Trophoblast cell (in vitro differentiated cells and primary cell): ENCODE results near the gene CBL.

Experiments
- DNase-seq, 2 donors: peaks; one replicate each; pipeline ENCODE4 v3.0.0-alpha.2; 2016
- H2AFZ ChIP-seq: 2 replicates; pipeline ENCODE4 v1.6.1; 2013; ENCODE audit warnings: low read length, moderate library complexity, mild to moderate bottlenecking; ENCODE audit not compliant: insufficient read depth, poor library complexity
- H2AK5ac ChIP-seq: 2 replicates; pipeline ENCODE4 v1.6.1; 2013; ENCODE audit warnings: mild to moderate bottlenecking, low read length
- H2BK120ac ChIP-seq: 2 replicates; pipeline ENCODE4 v1.6.1; 2013; ENCODE audit warnings: low read length, mild to moderate bottlenecking, moderate library complexity; ENCODE audit not compliant: insufficient read depth, poor library complexity
- H2BK12ac ChIP-seq: 2 replicates; pipeline ENCODE4 v1.6.1; 2013; ENCODE audit warnings: mild to moderate bottlenecking, low read length, moderate library complexity
- H2BK5ac ChIP-seq: 2 replicates; pipeline ENCODE4 v1.6.1; 2013; ENCODE audit warnings: low read length, low read depth, moderate library complexity, mild to moderate bottlenecking; ENCODE audit not compliant: poor library complexity
- H3K14ac ChIP-seq: 2 replicates; pipeline ENCODE4 v1.6.1; 2013; ENCODE audit warnings: mild to moderate bottlenecking, low read length
- H3K18ac ChIP-seq: 2 replicates; pipeline ENCODE4 v1.6.1; 2013; ENCODE audit warnings: mild to moderate bottlenecking, low read length
- H3K23ac ChIP-seq: 2 replicates; pipeline ENCODE4 v1.6.1; 2013; ENCODE audit warnings: low read length
- H3K27ac ChIP-seq: 2 replicates; pipeline ENCODE4 v1.5.1; 2013; ENCODE audit warnings: low read depth, mild to moderate bottlenecking, inconsistent platforms, low read length, moderate library complexity
- H3K27me3 ChIP-seq: 2 replicates; pipeline ENCODE4 v1.6.1; 2013; ENCODE audit warnings: inconsistent platforms, mild to moderate bottlenecking, low read length, moderate library complexity; ENCODE audit not compliant: insufficient read depth
- H3K36me3 ChIP-seq, 2 experiments: 1 replicate in 1 of 2; 2 replicates in 1 of 2; pipeline ENCODE4 v1.6.1; 2013; ENCODE audit warnings: low read length in 2 of 2, mild to moderate bottlenecking in 2 of 2, moderate library complexity in 1 of 2; ENCODE audit not compliant: insufficient read depth in 2 of 2, control insufficient read depth in 1 of 2
- H3K4ac ChIP-seq: 2 replicates; pipeline ENCODE4 v1.6.1; 2013; ENCODE audit warnings: low read depth, mild to moderate bottlenecking, low read length, moderate library complexity
- H3K4me1 ChIP-seq, 2 experiments: 1 replicate in 1 of 2; 2 replicates in 1 of 2; pipeline ENCODE4 v1.6.1; 2013; ENCODE audit warnings: low read length in 2 of 2, mild to moderate bottlenecking in 2 of 2, moderate library complexity in 1 of 2; ENCODE audit not compliant: insufficient read depth in 2 of 2, control insufficient read depth in 1 of 2
- H3K4me2 ChIP-seq: 2 replicates; pipeline ENCODE4 v1.6.1; 2013; ENCODE audit warnings: inconsistent platforms, mild to moderate bottlenecking, low read length, moderate library complexity
- H3K4me3 ChIP-seq: 2 replicates; pipeline ENCODE4 v1.5.1; 2013; ENCODE audit warnings: mild to moderate bottlenecking, low read depth, low read length, inconsistent platforms
- H3K79me1 ChIP-seq: one replicate; pipeline ENCODE4 v1.6.1; 2013; ENCODE audit warnings: low read length
- H3K79me2 ChIP-seq: 2 replicates; pipeline ENCODE4 v1.6.1; 2013; ENCODE audit warnings: low read length, mild to moderate bottlenecking; ENCODE audit not compliant: control insufficient read depth, insufficient read depth, poor library complexity
- H3K9ac ChIP-seq: 2 replicates; pipeline ENCODE4 v1.6.1; 2013; ENCODE audit warnings: mild to moderate bottlenecking, low read length
- H3K9me3 ChIP-seq: 2 replicates; pipeline ENCODE4 v1.6.1; 2013; ENCODE audit warnings: low read depth, mild to moderate bottlenecking, control low read depth, inconsistent platforms, low read length; ENCODE audit not compliant: insufficient read depth
- H4K12ac ChIP-seq: 2 replicates; pipeline ENCODE4 v1.6.1; 2013; ENCODE audit warnings: low read depth, mild to moderate bottlenecking, low read length, moderate library complexity
- H4K8ac ChIP-seq: 2 replicates; pipeline ENCODE4 v1.6.1; 2013; ENCODE audit warnings: low read depth, mild to moderate bottlenecking, low read length, moderate library complexity
- H4K91ac ChIP-seq: one replicate; pipeline ENCODE4 v1.6.1; 2013; ENCODE audit warnings: low read depth, mild to moderate bottlenecking, low read length, moderate library complexity
- WGBS: extraction: QIAGEN DNeasy Blood & Tissue Kit; methylation state at CpG from one replicate; pipeline ENCODE4 v1.1.7; 2013; ENCODE audit warnings: missing lambda C conversion rate; ENCODE audit not compliant: insufficient read length, insufficient coverage; ENCODE audit errors: extremely low coverage; 5-methylcytosine and 5-hydroxymethylcytosine counted together

Gene CBL

GRCh38 chr11:119303227-119303718 is 97.1 kb downstream of the CBL start:
- Histone ChIP-seq H4K91ac (no peak overlapping the region), H3K27ac (no peak overlapping the region), H2BK120ac (no peak overlapping the region), H3K18ac (no peak overlapping the region), H3K14ac (no peak overlapping the region), H3K4me2 (no peak overlapping the region), H3K4me3 (no peak overlapping the region), H3K9ac (no peak overlapping the region), H3K79me2 (no peaks in the 10 kb centered on the region), H3K23ac (no peak overlapping the region), H3K27me3 (no peaks in the 10 kb centered on the region), H3K4ac (no peak overlapping the region), H3K79me1 (no peaks in the 10 kb centered on the region), H3K4me1 (no peaks in the 10 kb centered on the region), H3K36me3 (peaks cover 26 to 53% of the 10 kb centered on the region in 2 experiments), H3K9me3 (no peaks in the 10 kb centered on the region), H2BK12ac (no peak overlapping the region), H4K12ac (no peak overlapping the region), H4K8ac (no peak overlapping the region), H2AK5ac (no peak overlapping the region), H2BK5ac (no peak overlapping the region), H2AFZ (no peak overlapping the region)
- DNase-seq, result peak; percentile 73 to 87
- WGBS, result no CpG with 5 or more reads among the region's 5 CpGs

DNA sequence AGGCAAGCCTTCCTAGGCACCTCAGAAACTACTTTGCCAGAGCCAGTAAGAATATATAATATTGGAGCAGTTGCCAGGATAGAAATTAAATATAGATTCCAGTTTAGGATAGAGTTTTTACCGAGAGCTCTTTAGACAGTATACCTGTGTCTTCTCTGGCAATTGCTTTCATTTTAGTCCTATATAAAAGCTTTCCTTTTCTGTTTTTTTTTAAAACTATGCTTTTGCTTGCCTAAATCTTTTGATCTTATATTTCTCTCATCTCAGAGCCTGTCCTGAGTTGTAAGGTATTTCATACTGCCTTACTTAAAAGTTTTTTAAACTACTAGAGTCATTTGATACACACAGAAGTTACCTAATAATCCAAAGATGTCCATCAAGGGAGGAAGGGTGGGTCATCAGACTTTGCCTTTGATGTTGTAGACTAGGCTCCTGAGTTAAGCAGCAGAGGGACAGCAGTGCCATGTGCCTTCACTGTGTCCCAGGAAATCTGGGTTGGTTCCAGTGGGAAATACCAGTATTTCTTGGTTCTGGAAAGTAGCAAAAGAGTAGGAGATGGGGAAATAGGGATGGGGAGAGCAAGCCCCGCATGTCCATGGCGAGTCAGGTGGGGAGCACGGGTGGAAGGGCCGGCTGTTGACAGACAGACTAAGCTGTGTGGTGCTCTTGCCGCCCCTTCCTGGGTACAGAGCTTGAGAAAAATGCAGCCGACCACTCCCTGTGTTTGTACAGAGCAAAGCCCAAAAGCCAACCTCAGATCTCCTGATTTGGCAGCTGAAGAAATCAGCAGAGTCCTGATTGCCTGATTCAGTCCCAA is 99.6 kb downstream of the CBL start:
- no peak overlapping the region for H2BK120ac ChIP-seq
- H3K9me3 ChIP-seq, result no peaks in the 10 kb centered on the region
- H3K23ac ChIP-seq, result no peak overlapping the region
- H2BK12ac ChIP-seq, result no peak overlapping the region
- H3K27me3 ChIP-seq, result no peaks in the 10 kb centered on the region
- H2AFZ ChIP-seq, result no peak overlapping the region
- H4K12ac ChIP-seq, result no peak overlapping the region
- no peak overlapping the region for H3K18ac ChIP-seq
- WGBS, result no CpG with 5 or more reads among the region's 7 CpGs
- no peak overlapping the region for H3K27ac ChIP-seq
- no peak overlapping the region for H2BK5ac ChIP-seq
- no peak overlapping the region for H3K14ac ChIP-seq
- H3K4me3 ChIP-seq, result no peak overlapping the region
- H3K4me2 ChIP-seq, result no peak overlapping the region
- no peak overlapping the region for H4K8ac ChIP-seq
- DNase-seq, result no peak
- no peaks in the 10 kb centered on the region for H3K79me2 ChIP-seq
- H3K9ac ChIP-seq, result no peak overlapping the region
- H3K4me1 ChIP-seq, result no peaks in the 10 kb centered on the region
- peaks cover 39 to 59% of the 10 kb centered on the region in 2 experiments for H3K36me3 ChIP-seq
- no peak overlapping the region for H4K91ac ChIP-seq
- H2AK5ac ChIP-seq, result no peak overlapping the region
- H3K79me1 ChIP-seq, result no peaks in the 10 kb centered on the region
- H3K4ac ChIP-seq, result no peak overlapping the region

DNA sequence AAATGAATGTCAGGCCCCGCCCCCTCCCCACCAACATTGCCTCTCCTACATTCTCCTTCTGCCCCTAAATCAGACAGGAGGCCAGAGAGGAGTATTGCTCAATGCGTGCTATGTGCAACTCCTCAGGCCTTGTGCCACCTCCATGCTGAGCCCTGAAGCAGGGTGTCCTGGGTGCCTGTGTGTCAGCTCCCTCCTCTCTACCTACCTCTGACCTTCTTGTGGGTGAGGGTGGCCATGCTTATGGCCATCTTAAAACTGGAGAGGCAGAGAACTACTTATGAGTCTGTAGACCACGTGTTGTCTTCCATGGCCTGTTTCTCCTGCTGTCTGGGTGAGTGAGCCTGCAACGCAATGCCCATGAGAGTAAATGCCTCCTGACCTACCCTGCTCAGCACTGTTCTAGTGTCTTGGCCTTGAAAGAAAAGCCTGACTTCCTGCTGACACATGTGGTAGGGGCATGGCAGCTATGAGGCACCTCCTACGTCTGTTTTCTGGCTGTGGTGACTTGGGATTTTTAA is 100.3 kb downstream of the CBL start:
- H3K36me3 ChIP-seq, result peaks cover 45 to 65% of the 10 kb centered on the region in 2 experiments
- no peaks in the 10 kb centered on the region for H3K79me1 ChIP-seq
- no peak overlapping the region for H3K4me3 ChIP-seq
- no peak overlapping the region for H3K9ac ChIP-seq
- H4K8ac ChIP-seq, result no peak overlapping the region
- H2AFZ ChIP-seq, result no peak overlapping the region
- H3K4ac ChIP-seq, result no peak overlapping the region
- no peaks in the 10 kb centered on the region for H3K4me1 ChIP-seq
- peak in 1 of 2 donors; percentile 37 for DNase-seq
- no peaks in the 10 kb centered on the region for H3K9me3 ChIP-seq
- H2AK5ac ChIP-seq, result no peak overlapping the region
- no peak overlapping the region for H2BK120ac ChIP-seq
- WGBS, result no CpG with 5 or more reads among the region's 5 CpGs
- H2BK5ac ChIP-seq, result no peak overlapping the region
- H3K23ac ChIP-seq, result no peak overlapping the region
- H3K27me3 ChIP-seq, result no peaks in the 10 kb centered on the region
- H3K14ac ChIP-seq, result no peak overlapping the region
- H3K27ac ChIP-seq, result no peak overlapping the region
- no peaks in the 10 kb centered on the region for H3K79me2 ChIP-seq
- no peak overlapping the region for H2BK12ac ChIP-seq
- no peak overlapping the region for H4K91ac ChIP-seq
- H3K4me2 ChIP-seq, result no peak overlapping the region
- H4K12ac ChIP-seq, result no peak overlapping the region
- H3K18ac ChIP-seq, result no peak overlapping the region

GRCh38 chr11:119307219-119307618 is 101.1 kb downstream of the CBL start:
- no CpG with 5 or more reads among the region's 1 CpG for WGBS
- peak in 1 of 2 donors; percentile 31 for DNase-seq
- H3K4me3 ChIP-seq, result no peak overlapping the region
- no peaks in the 10 kb centered on the region for H3K27me3 ChIP-seq
- H3K18ac ChIP-seq, result no peak overlapping the region
- no peak overlapping the region for H3K4ac ChIP-seq
- H3K4me1 ChIP-seq, result no peaks in the 10 kb centered on the region
- peaks cover 48 to 67% of the 10 kb centered on the region in 2 experiments for H3K36me3 ChIP-seq
- no peak overlapping the region for H3K4me2 ChIP-seq
- H3K9ac ChIP-seq, result no peak overlapping the region
- H4K12ac ChIP-seq, result no peak overlapping the region
- H2BK12ac ChIP-seq, result no peak overlapping the region
- H4K8ac ChIP-seq, result no peak overlapping the region
- H3K9me3 ChIP-seq, result no peaks in the 10 kb centered on the region
- no peak overlapping the region for H2BK5ac ChIP-seq
- H3K27ac ChIP-seq, result no peak overlapping the region
- H2BK120ac ChIP-seq, result no peak overlapping the region
- H3K14ac ChIP-seq, result no peak overlapping the region
- H2AK5ac ChIP-seq, result no peak overlapping the region
- no peak overlapping the region for H4K91ac ChIP-seq
- H3K79me2 ChIP-seq, result no peaks in the 10 kb centered on the region
- no peak overlapping the region for H2AFZ ChIP-seq
- H3K23ac ChIP-seq, result no peak overlapping the region
- no peaks in the 10 kb centered on the region for H3K79me1 ChIP-seq
